Cardiac muscle cell (in vitro differentiated cells and primary cell): ENCODE data around the gene RPS16. TPM values are rescaled to one million over a fixed set of nuclear protein-coding genes. Genes with fewer than 3 reads are reported as not detected.

Source experiments
- DNase-seq, 2 donors: peaks; one replicate each; pipeline versions ENCODE4 v3.0.0 to v3.0.0-alpha.2; 2010 to 2017; ENCODE audit warnings: low read depth in 1 of 2, low spot score in 1 of 2
- H3K27ac ChIP-seq: fragments of 200-600 bp; sonication (generic); 2 replicates; pipeline ENCODE4 v1.5.1; 2016
- H3K27me3 ChIP-seq: fragments of 200-600 bp; sonication (generic); 2 replicates; pipeline ENCODE4 v1.6.0; 2016; ENCODE audit warnings: control low read depth
- H3K36me3 ChIP-seq: fragments of 200-600 bp; sonication (generic); 2 replicates; pipeline ENCODE4 v1.5.1; 2016; ENCODE audit warnings: control low read depth
- H3K4me1 ChIP-seq: fragments of 200-600 bp; sonication (generic); 2 replicates; pipeline ENCODE4 v1.8.1; 2017; ENCODE audit warnings: low read depth, mild to moderate bottlenecking, mixed run types
- H3K4me3 ChIP-seq: fragments of 200-600 bp; sonication (generic); 2 replicates; pipeline ENCODE4 v1.5.1; 2016; ENCODE audit warnings: mild to moderate bottlenecking
- H3K9me3 ChIP-seq: fragments of 200-600 bp; sonication (generic); 2 replicates; pipeline ENCODE4 v1.5.1; 2017; ENCODE audit warnings: low read depth, mild to moderate bottlenecking, control low read depth
- CTCF ChIP-seq: IDR thresholded peaks from 2 replicates; pipeline ENCODE4 v1.5.1; 2012; ENCODE audit warnings: low read depth, mild to moderate bottlenecking, low read length
- polyA plus RNA-seq: library from polyadenylated mRNA; unstranded; fragments of >200 nt; fragmentation: Nextera tagmentation; extraction: Ambion mirVana; gene quantifications from 2 replicates; pipeline ENCODE4 v1.2.1, GENCODE V29; 2016
- total RNA-seq: library from RNA; depleted of rRNA; stranded (reverse); fragments of >200 nt; gene quantifications from 2 replicates; pipeline ENCODE4 v1.2.3, GENCODE V29; 2016

RPS16 gene
- total and polyA plus RNA-seq, 2 experiments from 2014 or later, result 369 to 542 TPM

DNA sequence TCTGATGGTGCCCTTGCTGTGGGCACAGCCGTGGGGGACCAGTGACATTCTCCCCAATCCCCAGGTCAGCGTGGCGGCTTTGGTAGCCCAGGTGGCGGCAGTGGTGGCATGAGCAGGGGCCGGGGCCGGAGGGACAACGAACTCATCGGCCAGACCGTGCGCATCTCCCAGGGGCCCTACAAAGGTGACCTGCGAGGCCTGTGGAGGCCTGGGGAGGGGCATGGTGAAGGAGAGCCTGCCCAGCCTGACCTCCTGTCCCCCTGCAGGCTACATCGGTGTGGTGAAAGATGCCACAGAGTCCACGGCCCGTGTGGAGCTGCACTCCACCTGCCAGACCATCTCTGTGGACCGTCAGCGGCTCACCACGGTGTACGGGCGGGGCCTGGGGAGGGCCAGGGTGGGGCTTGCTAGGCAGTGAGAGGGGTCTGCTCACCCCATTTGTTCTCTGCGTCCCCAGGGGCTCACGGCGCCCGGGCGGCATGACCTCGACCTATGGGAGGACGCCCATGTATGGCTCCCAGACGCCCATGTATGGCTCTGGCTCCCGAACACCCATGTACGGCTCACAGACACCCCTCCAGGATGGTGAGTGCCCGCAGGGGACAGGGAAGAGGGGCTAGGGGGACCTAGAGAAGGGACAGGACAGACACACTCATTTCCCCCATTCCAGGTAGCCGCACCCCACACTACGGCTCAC is 37.1 kb upstream of the RPS16 start:
- Histone ChIP-seq H3K4me1 (no peaks in the 10 kb centered on the region), H3K4me3 (no peak overlapping the region), H3K27me3 (no peaks in the 10 kb centered on the region), H3K9me3 (no peaks in the 10 kb centered on the region), H3K36me3 (peaks cover 57% of the 10 kb centered on the region), H3K27ac (no peak overlapping the region)
- no peak for TF ChIP-seq CTCF
- no peak for DNase-seq

DNA sequence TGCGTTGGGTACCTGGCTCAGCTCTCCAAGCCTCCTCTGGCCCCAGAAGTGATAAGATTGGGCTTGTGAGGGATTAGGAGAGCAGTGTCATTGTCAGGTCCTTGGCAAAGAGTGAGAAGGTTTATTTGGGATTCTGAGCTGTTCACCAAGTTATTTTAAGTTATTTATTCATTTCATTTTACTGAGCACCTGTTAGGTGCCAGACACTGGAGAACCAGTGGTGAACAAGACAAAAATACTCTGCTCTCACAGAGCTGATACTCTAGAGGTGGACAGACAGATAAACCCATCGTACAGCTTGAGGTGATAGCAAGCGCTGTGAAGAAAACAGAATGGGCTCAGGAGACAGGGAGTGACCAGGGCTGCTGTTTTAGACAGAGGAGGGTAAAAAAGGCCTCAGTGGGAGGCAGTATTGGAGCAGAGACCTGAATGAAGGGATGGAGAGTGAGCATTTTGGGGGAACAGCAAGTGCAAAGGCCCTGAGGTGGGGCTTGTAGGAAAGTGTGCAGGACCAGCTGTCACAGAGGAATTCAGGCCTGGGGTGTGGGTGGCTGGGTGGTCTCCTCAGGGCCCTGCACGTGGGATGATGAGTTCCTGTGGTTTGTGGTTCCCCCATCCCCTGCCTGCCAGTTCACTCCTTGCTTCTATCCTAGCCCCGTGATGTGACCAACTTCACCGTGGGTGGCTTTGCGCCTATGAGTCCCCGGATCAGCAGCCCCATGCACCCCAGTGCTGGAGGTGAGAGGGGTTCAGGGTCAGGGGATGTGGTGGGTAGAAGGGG is 36.2 kb upstream of the RPS16 start:
- no peak for TF ChIP-seq CTCF
- no peaks in the 10 kb centered on the region for H3K27me3 ChIP-seq
- peaks cover 64% of the 10 kb centered on the region for H3K36me3 ChIP-seq
- no peaks in the 10 kb centered on the region for H3K9me3 ChIP-seq
- DNase-seq, result no peak
- no peak overlapping the region for H3K4me3 ChIP-seq
- H3K4me1 ChIP-seq, result no peaks in the 10 kb centered on the region
- H3K27ac ChIP-seq, result no peak overlapping the region

DNA sequence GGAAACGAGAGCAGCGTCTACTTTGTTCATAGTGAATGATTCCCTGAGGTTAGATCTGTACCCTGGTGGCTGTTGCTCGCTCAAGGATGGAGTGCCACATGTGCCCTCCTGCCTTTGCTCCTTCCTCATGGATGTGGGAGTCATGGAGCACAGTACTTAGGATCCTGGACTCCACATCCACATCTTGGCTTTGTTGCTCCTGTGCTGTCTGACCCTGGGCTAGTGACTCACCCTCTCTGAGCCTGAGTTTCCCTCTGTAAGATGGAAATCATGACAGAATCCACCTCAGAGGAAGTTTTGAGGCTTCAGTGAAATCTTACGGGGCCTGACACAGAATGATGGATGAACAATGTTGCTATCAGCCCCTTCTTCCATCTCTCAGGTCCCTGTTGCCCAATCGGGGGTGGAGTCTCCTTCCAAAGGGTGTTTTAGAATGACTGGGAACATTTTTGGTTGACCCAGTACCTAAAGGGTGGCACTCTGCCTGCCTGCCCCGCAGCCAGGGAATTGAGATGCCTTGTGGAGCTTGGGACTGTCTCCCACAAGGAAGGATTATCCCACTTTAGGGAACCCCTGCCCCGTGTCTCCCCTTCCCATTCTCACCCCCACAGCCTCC is 35.1 kb upstream of the RPS16 start:
- no peak for DNase-seq
- no peak for TF ChIP-seq CTCF
- Histone ChIP-seq H3K4me3 (no peak overlapping the region), H3K27me3 (no peaks in the 10 kb centered on the region), H3K27ac (no peak overlapping the region), H3K36me3 (peaks cover 67% of the 10 kb centered on the region), H3K4me1 (no peaks in the 10 kb centered on the region), H3K9me3 (no peaks in the 10 kb centered on the region)

GRCh38 chr19:39469567-39469966 is 33.8 kb upstream of the RPS16 start:
- Histone ChIP-seq H3K27me3 (no peaks in the 10 kb centered on the region), H3K36me3 (peaks cover 76% of the 10 kb centered on the region), H3K9me3 (no peaks in the 10 kb centered on the region), H3K27ac (no peak overlapping the region), H3K4me3 (no peak overlapping the region), H3K4me1 (no peaks in the 10 kb centered on the region)
- DNase-seq, result no peak
- no peak for TF ChIP-seq CTCF

GRCh38 chr19:39469036-39469435 is 33.3 kb upstream of the RPS16 start:
- Histone ChIP-seq H3K36me3 (peaks cover 76% of the 10 kb centered on the region), H3K4me1 (no peaks in the 10 kb centered on the region), H3K4me3 (no peak overlapping the region), H3K27me3 (no peaks in the 10 kb centered on the region), H3K27ac (no peak overlapping the region), H3K9me3 (no peaks in the 10 kb centered on the region)
- TF ChIP-seq CTCF, result no peak
- DNase-seq, result no peak
